ENCODE measurements around the gene NCK2.

NCK2 gene

GRCh38 chr2:105787376-105788318, 42.9 kb downstream of the NCK2 start:
- H3K27me3 ChIP-seq: no peaks in the 10 kb centered on the region
- H3K9ac ChIP-seq: peak overlapping the region; percentile 69; the same call in 1 of the 2 replicates
- H3K4me1 ChIP-seq: peaks cover 100% of the 10 kb centered on the region
- H3K4me3 ChIP-seq: no peak overlapping the region
- peak overlapping the region; percentile 94 for H3K4me2 ChIP-seq
- H3K36me3 ChIP-seq: peaks cover 46% of the 10 kb centered on the region
- peak overlapping the region; percentile 77 for H3K27ac ChIP-seq
- H3K9me3 ChIP-seq: peaks cover 3% of the 10 kb centered on the region; the same call in 1 of the 2 replicates
- no peak for TF ChIP-seq Cebpa-rat (IDR thresholded peaks at IDR 0.05)
- peaks cover 66% of the 10 kb centered on the region for H4K20me1 ChIP-seq

GRCh38 chr2:105788670-105789290, 44.1 kb downstream of the NCK2 start:
- peaks cover 100% of the 10 kb centered on the region for H3K4me1 ChIP-seq
- H3K9ac ChIP-seq: peak overlapping the region; percentile 70; the same call in 1 of the 2 replicates
- peak overlapping the region; percentile 83 for H3K27ac ChIP-seq
- peaks cover 45% of the 10 kb centered on the region for H3K36me3 ChIP-seq
- H3K9me3 ChIP-seq: peaks cover 14% of the 10 kb centered on the region; the same call in 1 of the 2 replicates
- peaks cover 55% of the 10 kb centered on the region for H4K20me1 ChIP-seq
- H3K4me3 ChIP-seq: no peak overlapping the region
- no peaks in the 10 kb centered on the region for H3K27me3 ChIP-seq
- peak overlapping the region; percentile 94 for H3K4me2 ChIP-seq
- TF ChIP-seq Cebpa-rat (IDR thresholded peaks at IDR 0.05): no peak

GRCh38 chr2:105789745-105790460, 45.2 kb downstream of the NCK2 start:
- peak overlapping the region; percentile 94 for H3K4me2 ChIP-seq
- H3K27ac ChIP-seq: peak overlapping the region; percentile 83
- H3K4me3 ChIP-seq: peak overlapping the region; percentile 53
- peaks cover 100% of the 10 kb centered on the region for H3K4me1 ChIP-seq
- H3K27me3 ChIP-seq: no peaks in the 10 kb centered on the region
- peaks cover 39% of the 10 kb centered on the region for H3K36me3 ChIP-seq
- peak overlapping the region; percentile 70 for H3K9ac ChIP-seq
- peaks cover 47% of the 10 kb centered on the region for H4K20me1 ChIP-seq
- no peak for TF ChIP-seq Cebpa-rat (IDR thresholded peaks at IDR 0.05)
- peaks cover 17% of the 10 kb centered on the region; the same call in 1 of the 2 replicates for H3K9me3 ChIP-seq

- Histone ChIP-seq H3K4me2 (peak overlapping the region; percentile 94), H3K4me1 (peaks cover 100% of the 10 kb centered on the region), H3K4me3 (peak overlapping the region; percentile 53), H3K9me3 (peaks cover 17% of the 10 kb centered on the region; the same call in 1 of the 2 replicates), H3K9ac (peak overlapping the region; percentile 70), H4K20me1 (peaks cover 44% of the 10 kb centered on the region), H3K27ac (peak overlapping the region; percentile 83), H3K36me3 (peaks cover 34% of the 10 kb centered on the region), H3K27me3 (no peaks in the 10 kb centered on the region)
- TF ChIP-seq Cebpa-rat (IDR thresholded peaks at IDR 0.05): no peak
These were observed 45.9 kb downstream of the NCK2 start for GRCh38 chr2:105790461-105791149.

- Histone ChIP-seq H3K9me3 (peaks cover 17% of the 10 kb centered on the region; the same call in 1 of the 2 replicates), H3K4me2 (peak overlapping the region; percentile 94), H4K20me1 (peaks cover 44% of the 10 kb centered on the region), H3K9ac (peak overlapping the region; percentile 70), H3K36me3 (peaks cover 33% of the 10 kb centered on the region), H3K27ac (peak overlapping the region; percentile 83), H3K4me1 (peaks cover 100% of the 10 kb centered on the region), H3K4me3 (no peak overlapping the region), H3K27me3 (no peaks in the 10 kb centered on the region)
- TF ChIP-seq Cebpa-rat (IDR thresholded peaks at IDR 0.05): no peak
These were observed 46.5 kb downstream of the NCK2 start for GRCh38 chr2:105791229-105791628.

DNA sequence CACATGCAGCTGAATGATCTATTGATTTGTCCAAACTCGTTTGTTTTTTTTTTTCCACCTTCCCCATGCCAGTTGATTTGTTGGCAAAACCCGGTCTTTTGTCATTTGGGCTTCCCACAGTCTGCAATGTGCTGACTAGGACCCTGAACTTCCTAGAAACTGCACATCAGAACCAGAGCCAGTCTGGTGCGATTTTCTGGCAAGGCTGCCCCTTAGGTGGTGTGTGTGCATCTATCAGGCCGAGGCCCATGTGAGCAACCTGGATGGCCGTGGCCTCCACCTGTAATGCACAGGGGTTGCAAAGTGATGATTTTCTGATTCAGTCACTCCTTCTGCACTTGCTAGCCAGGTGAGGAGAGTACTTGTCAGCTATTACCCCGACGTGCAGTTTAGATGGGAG, 47.8 kb downstream of the NCK2 start:
- Histone ChIP-seq H3K4me1 (peaks cover 100% of the 10 kb centered on the region), H3K27me3 (no peaks in the 10 kb centered on the region)
- TF ChIP-seq Cebpa-rat (IDR thresholded peaks at IDR 0.05): no peak

GRCh38 chr2:105793196-105793975, 48.7 kb downstream of the NCK2 start:
- TF ChIP-seq Cebpa-rat (IDR thresholded peaks at IDR 0.05): no peak
- Histone ChIP-seq H3K9ac (no peak overlapping the region), H3K4me3 (no peak overlapping the region), H3K27ac (peak overlapping the region; percentile 91), H3K27me3 (no peaks in the 10 kb centered on the region), H3K36me3 (peaks cover 28% of the 10 kb centered on the region), H3K4me1 (peaks cover 100% of the 10 kb centered on the region), H3K9me3 (peaks cover 17% of the 10 kb centered on the region; the same call in 1 of the 2 replicates), H3K4me2 (peak overlapping the region; percentile 94; the same call in 1 of the 2 replicates), H4K20me1 (peaks cover 33% of the 10 kb centered on the region)

More for the DNA sequence above, 47.8 kb downstream of the NCK2 start:
- Histone ChIP-seq H3K9ac (no peak overlapping the region), H4K20me1 (peaks cover 36% of the 10 kb centered on the region), H3K27ac (no peak overlapping the region; the same call in 1 of the 2 replicates), H3K4me2 (peak overlapping the region; percentile 94; the same call in 1 of the 2 replicates), H3K4me3 (no peak overlapping the region), H3K36me3 (peaks cover 29% of the 10 kb centered on the region), H3K9me3 (peaks cover 17% of the 10 kb centered on the region; the same call in 1 of the 2 replicates)

DNA sequence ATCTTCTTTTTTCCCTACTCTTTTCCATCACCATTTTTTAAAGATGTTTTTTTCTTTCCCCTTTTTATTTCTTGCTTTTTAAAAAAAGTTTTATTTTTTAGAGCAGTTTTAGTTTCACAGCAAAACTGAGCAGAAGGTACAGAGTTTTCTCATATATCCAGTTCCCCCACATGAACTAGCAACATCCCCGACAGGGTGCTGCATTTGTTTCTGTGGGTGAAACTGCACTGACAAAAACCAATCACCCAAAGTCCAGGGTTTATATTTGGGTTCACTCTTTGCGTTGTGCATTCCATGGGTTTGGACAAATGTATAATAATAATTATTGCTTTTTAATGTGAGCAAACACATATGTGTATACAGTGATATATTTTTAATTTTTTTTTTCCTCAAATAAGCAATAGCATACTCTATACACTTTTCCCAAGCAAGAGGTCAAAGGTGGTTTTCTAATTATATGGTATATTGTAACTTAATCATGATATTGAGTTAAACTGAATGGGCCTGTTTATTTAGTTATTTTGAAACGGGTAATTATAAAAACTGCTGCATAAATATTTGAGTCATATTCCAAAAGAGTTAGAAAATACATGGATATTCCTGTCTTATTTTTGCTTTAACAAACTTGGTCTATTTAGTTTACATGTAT, 50.3 kb downstream of the NCK2 start:
- H3K4me2 ChIP-seq: peak overlapping the region; percentile 94
- TF ChIP-seq Cebpa-rat (IDR thresholded peaks at IDR 0.05): no peak

More for the DNA sequence above, 50.3 kb downstream of the NCK2 start:
- H3K9me3 ChIP-seq: peaks cover 17% of the 10 kb centered on the region; the same call in 1 of the 2 replicates
- peak overlapping the region; percentile 91 for H3K27ac ChIP-seq
- H3K27me3 ChIP-seq: no peaks in the 10 kb centered on the region
- peaks cover 34% of the 10 kb centered on the region for H4K20me1 ChIP-seq
- H3K4me1 ChIP-seq: peaks cover 100% of the 10 kb centered on the region
- H3K4me3 ChIP-seq: peak overlapping the region; percentile 57; the same call in 1 of the 2 replicates
- peaks cover 36% of the 10 kb centered on the region for H3K36me3 ChIP-seq
- peak overlapping the region; percentile 72 for H3K9ac ChIP-seq

All from BLaER1 (cell line).